Smooth muscle cell of the pulmonary artery (primary cell): ENCODE data around the gene CAPNS1. TPM values are rescaled to one million over a fixed set of nuclear protein-coding genes. Genes with fewer than 3 reads are reported as not detected.

Source experiments
- total RNA-seq: library from RNA; depleted of rRNA; stranded (reverse); fragments of >200 nt; gene quantifications from 2 replicates; pipeline ENCODE4 v1.2.3, GENCODE V29; 2014

CAPNS1 gene
- 461 and 505 TPM in 2 replicates for total RNA-seq

DNA sequence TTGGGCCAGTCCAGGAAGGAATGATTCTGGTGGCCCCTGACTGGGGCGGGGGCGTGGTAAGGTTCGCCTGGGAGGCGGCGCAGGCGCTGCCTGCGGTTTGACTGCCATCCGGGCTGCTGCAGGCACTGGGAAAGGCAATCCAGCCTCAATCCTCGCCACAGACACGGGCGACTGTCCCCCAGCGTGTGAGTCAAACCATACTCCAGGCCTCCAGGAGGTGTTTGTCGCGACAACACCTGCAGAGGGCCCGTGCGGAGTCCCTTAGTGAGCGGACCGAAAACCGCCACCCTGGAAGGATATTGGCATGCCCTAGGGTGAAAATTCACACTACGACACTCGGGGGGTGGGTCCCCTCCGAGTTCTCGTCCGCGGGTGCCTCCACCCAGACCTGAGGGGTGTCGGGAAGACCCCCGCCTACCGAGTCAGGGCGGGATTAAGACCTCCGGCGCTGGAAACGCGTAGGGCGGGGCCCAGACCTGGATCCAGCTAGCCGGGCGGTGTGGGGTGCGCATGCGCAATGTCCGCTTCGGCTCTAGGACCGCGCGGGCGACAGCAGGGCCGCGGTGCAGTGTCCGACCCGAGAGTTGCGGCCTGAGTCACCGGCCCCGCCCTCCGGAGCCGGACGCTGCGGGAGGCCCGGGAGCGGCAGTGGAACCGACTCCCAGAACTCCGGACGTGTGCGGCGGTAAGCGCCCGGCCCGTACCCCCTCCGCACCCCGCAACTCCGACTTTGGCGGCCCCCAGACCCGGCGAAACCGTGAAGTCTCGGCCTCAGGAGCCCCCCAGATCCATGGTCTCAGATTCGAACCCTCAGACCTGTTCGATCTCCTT is at the start of gene CAPNS1:
TSS of gene CAPNS1 (plus strand) at position 594 of the 831 bp plus-strand sequence. CDS start 946 bp downstream, outside the sequence.

DNA sequence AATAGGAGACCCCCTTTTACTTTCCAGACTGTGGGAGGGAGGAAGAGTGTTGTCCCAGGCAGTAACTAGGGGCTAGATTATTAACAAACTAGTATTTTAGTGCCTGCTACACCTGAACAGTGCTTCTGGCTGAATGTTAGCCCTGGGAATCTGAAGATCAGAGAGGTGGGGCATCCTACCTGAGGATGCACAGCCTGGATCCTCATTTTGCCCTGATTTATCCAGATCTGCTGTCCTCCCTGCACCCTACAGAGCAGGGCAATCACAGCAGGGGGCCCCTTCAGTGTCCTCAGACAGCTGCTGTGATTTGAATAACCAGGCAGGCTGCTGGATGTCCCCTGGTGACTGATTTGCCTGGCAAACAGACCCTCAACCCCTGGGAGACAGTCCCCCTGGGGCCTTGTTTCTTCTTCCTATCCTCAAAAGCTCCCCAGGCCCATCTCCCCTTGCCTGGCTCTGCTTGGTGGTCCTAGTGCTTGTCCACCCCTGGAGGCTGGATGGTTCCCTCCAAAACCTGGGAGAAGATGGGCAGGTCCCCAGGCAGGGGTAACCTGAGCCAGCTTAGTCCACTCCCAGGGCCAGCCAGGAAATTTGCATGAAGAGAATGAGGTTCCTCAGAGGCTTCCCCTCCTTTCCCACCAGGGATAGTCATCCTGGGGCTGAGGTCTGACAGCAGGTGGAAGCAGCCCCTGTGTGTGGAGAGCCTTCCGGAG is 29.2 kb upstream of the CAPNS1 start, which contains the start of gene OVOL3:
TSS of gene OVOL3 (plus strand) at position 657 of the 713 bp plus-strand sequence. CDS start 60 bp downstream, outside the sequence.

DNA sequence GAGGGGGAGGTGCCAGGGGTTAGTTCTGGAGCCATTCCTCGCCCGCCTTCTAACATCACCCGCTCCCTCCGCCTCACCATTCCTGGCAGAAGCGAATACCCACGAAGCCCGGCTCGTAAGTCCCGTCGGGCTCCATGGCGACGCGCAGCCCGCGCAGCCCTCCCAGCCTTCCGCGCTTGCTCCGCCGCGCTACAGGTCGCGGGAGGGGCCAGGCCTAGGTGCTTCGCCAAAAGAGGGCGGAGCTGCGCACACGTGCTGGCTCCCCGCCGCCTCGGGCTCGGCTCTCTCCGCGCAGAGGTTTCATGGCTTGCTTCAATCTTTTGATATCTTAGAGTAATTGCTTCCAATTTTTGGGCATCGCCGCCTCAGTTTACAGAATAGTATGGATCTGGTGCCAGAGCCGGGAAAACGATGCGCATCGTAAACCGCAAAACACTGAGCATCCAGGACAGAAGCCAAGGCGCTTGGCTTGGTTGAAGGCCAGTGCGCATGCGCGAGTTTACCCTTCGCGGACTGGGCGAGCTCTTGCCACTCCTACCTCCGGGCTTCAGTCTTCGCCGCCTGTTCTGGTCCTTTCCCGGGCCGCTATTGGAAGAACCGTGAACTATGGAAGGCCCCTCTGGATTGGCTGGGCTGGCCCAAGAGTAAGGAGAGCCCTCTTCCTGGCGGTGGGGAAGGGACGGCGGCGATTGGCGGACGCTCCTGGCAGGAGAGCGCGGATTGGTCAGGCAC is 25.0 kb upstream of the CAPNS1 start, which contains the start of gene POLR2I:
TSS of gene POLR2I (minus strand) at position 155 of the 732 bp plus-strand sequence. CDS start at position 136, 19 bp downstream.

DNA sequence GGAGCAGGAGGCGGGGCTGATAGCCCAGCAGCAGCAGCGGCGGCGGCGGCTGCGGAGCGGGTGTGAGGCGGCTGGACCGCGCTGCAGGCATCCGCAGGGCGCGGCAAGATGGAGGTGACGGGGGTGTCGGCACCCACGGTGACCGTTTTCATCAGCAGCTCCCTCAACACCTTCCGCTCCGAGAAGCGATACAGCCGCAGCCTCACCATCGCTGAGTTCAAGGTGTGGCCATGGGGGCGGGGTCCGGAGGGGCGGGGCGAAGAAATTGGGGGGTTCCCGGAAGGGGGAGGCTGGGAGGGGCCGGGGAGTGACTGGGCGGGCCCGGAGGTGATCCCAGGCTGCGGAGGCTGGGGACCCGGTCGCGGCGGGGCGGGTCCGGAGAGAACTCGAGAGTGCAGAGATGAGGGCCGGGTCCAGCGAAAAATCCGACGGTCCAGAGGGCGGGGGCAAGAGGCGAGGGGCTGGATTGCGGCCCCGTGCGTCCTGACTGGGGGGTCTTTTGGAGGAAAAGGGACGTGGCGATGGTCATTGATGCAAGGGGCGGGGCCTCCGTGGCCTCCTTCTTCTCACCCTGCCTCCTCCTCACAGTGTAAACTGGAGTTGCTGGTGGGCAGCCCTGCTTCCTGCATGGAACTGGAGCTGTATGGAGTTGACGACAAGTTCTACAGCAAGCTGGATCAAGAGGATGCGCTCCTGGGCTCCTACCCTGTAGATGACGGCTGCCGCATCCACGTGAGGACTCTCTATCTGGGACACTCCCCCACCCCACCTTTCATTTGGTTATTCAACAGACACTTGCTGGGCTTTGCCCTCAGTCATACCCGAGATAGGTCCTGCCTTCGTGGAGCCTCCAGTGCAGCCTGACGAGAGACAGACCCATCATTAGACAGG is 24.2 kb upstream of the CAPNS1 start, which contains the start of gene TBCB:
TSS of gene TBCB (plus strand) at position 16 of the 891 bp plus-strand sequence. CDS start at position 109, 93 bp downstream.

DNA sequence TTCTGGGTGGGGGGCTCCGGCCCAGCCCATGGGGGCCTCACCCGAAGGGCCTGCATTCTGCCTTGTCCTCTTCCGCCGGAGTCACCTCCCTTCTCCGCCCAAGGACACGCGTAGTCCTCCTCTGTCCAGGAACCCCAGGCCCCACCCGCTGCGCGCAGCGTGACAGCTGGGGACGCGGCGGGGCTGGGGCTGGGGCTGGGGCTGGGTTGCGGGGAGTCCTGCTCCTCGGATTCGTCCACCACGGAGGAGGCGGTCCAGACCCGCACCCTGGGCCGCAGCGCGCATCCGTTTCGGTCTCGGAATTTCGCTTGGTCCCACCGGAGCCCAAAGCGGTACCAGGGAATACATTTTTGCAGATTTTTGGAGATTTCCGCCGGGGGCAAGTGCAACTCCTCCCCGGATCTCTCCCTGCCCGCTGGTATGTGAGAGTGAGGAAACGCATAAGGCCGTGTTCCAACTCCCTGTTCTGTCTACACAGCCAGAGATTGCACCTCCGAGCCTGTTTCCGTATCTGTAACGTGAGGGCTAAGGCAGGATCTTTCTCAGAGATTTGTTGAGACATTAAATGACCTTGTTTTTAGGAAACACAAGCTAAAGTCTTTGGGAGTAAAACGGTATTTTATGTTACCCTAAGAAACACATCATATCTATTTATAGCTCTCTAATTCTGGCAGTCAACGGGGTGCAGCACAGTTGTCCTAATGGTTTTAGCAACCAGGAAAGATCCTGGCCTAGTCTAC is 12.7 kb downstream of the CAPNS1 start, which contains the start of gene COX7A1:
TSS of gene COX7A1 (minus strand) at position 96 of the 740 bp plus-strand sequence. CDS start at position 56, 40 bp downstream.

Other genes with a start within 250 kb of the CAPNS1 start
- gene NFKBID, start 239.5 kb upstream of the CAPNS1 start, total RNA-seq, result 2.5 and 5.2 TPM in 2 replicates
- gene HCST, start 237.5 kb upstream of the CAPNS1 start, total RNA-seq, result 0.46 and 1.2 TPM in 2 replicates
- not detected in 2 replicates for gene TYROBP, start 231.8 kb upstream of the CAPNS1 start, total RNA-seq
- 5.1 and 7.1 TPM in 2 replicates for gene LRFN3, start 203.7 kb upstream of the CAPNS1 start, total RNA-seq
- 7.7 and 8.0 TPM in 2 replicates for gene SDHAF1, start 144.9 kb upstream of the CAPNS1 start, total RNA-seq
- 0.13 and 0.20 TPM in 2 replicates for gene SYNE4, start 131.3 kb upstream of the CAPNS1 start, total RNA-seq
- gene ALKBH6, start 125.9 kb upstream of the CAPNS1 start, total RNA-seq, result 12.6 and 18.2 TPM in 2 replicates
- gene CLIP3, start 107.2 kb upstream of the CAPNS1 start, total RNA-seq, result 31.5 and 42.9 TPM in 2 replicates
- gene THAP8, start 85.8 kb upstream of the CAPNS1 start, total RNA-seq, result 3.3 and 5.5 TPM in 2 replicates
- 1.7 and 2.3 TPM in 2 replicates for gene WDR62, start 85.2 kb upstream of the CAPNS1 start, total RNA-seq
- gene OVOL3, start 28.9 kb upstream of the CAPNS1 start, total RNA-seq, result not detected in 2 replicates
- 65.5 and 83.0 TPM in 2 replicates for gene POLR2I, start 25.2 kb upstream of the CAPNS1 start, total RNA-seq
- 172 and 201 TPM in 2 replicates for gene TBCB, start 24.6 kb upstream of the CAPNS1 start, total RNA-seq
- gene COX7A1, start 12.4 kb downstream of the CAPNS1 start, total RNA-seq, result 13.2 and 34.2 TPM in 2 replicates
- gene ZNF565, start 74.6 kb downstream of the CAPNS1 start, total RNA-seq, result 7.5 and 8.0 TPM in 2 replicates
- 64.4 and 67.2 TPM in 2 replicates for gene ZNF146, start 75.0 kb downstream of the CAPNS1 start, total RNA-seq
- 3.8 and 4.8 TPM in 2 replicates for gene ZFP14, start 239.1 kb downstream of the CAPNS1 start, total RNA-seq